ENCODE measurements around the gene CYSLTR2.

Gene CYSLTR2

DNA sequence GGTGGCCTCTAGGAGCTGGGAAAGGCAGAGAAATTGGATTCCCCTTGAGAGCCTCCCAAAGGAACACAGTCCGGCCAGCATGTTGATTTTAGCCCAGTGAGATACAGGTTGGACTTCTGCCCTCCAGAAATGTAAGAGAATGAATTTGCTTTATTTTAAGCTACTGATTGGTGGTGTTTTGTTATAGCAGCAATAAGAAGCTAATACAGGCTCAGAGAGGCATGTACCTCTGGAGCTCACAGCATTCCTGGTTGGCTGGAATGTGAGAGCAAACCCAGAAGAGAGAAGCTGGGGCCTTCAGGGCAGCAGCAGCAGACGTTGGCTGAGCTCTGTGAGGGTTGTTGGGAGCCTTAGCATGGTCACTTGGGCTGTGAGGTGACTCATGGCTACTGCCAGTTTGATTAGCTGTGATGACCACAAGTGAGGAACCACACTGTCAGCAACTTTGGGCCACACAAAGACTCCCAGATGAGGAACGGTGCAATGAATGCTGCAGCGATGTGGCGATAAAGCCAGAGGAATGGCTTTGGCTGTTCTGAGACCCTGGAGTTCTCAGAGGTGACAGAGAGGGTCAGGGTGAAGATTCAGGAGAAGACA lies 80.1 kb downstream of the CYSLTR2 start:
- Histone ChIP-seq H3K36me3 (ENCODE audit: control insufficient read depth, insufficient read depth, low read length) (no peaks in the 10 kb centered on the region), H3K4me2 (ENCODE audit: low read length) (no peak overlapping the region), H3K9me3 (ENCODE audit: control insufficient read depth, low read length) (no peaks in the 10 kb centered on the region), H3K27ac (no peak overlapping the region), H3K4me1 (no peaks in the 10 kb centered on the region), H3K79me2 (no peaks in the 10 kb centered on the region), H2AFZ (no peak overlapping the region), H3K9ac (no peak overlapping the region), H3K4me3 (ENCODE audit: low read depth, low read length) (no peak overlapping the region), H3K27me3 (ENCODE audit: control insufficient read depth, insufficient read depth, low read length) (no peaks in the 10 kb centered on the region)
- TF ChIP-seq, protein P1, sequence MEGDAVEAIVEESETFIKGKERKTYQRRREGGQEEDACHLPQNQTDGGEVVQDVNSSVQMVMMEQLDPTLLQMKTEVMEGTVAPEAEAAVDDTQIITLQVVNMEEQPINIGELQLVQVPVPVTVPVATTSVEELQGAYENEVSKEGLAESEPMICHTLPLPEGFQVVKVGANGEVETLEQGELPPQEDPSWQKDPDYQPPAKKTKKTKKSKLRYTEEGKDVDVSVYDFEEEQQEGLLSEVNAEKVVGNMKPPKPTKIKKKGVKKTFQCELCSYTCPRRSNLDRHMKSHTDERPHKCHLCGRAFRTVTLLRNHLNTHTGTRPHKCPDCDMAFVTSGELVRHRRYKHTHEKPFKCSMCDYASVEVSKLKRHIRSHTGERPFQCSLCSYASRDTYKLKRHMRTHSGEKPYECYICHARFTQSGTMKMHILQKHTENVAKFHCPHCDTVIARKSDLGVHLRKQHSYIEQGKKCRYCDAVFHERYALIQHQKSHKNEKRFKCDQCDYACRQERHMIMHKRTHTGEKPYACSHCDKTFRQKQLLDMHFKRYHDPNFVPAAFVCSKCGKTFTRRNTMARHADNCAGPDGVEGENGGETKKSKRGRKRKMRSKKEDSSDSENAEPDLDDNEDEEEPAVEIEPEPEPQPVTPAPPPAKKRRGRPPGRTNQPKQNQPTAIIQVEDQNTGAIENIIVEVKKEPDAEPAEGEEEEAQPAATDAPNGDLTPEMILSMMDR (IDR thresholded peaks at IDR 0.05), result no peak

DNA sequence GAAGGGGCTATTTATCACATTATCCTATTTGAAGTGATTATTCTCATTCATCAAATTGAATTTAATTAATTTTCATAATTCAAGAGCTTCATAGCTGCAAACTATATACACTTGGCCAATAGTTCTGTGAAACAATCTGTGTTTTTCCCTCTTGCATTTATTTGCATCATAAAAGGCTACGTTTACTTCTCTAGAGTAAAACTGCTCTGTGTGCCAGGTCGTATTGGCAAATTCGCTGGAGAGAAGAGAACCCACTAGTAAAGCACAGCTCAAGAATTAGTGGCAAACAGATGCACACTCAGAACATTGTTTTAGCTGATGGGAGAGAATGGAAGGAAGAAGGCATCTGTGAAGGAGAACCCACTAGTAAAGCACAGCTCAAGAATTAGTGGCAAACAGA lies 81.8 kb downstream of the CYSLTR2 start:
- Histone ChIP-seq H3K36me3 (ENCODE audit: control insufficient read depth, insufficient read depth, low read length) (no peaks in the 10 kb centered on the region), H3K4me3 (ENCODE audit: low read depth, low read length) (no peak overlapping the region), H3K27me3 (ENCODE audit: control insufficient read depth, insufficient read depth, low read length) (no peaks in the 10 kb centered on the region), H3K9ac (no peak overlapping the region), H3K9me3 (ENCODE audit: control insufficient read depth, low read length) (no peaks in the 10 kb centered on the region), H3K79me2 (no peaks in the 10 kb centered on the region), H3K4me1 (no peaks in the 10 kb centered on the region), H3K27ac (no peak overlapping the region), H3K4me2 (ENCODE audit: low read length) (no peak overlapping the region), H2AFZ (no peak overlapping the region)
- TF ChIP-seq, protein P1 (IDR thresholded peaks at IDR 0.05), result no peak

DNA sequence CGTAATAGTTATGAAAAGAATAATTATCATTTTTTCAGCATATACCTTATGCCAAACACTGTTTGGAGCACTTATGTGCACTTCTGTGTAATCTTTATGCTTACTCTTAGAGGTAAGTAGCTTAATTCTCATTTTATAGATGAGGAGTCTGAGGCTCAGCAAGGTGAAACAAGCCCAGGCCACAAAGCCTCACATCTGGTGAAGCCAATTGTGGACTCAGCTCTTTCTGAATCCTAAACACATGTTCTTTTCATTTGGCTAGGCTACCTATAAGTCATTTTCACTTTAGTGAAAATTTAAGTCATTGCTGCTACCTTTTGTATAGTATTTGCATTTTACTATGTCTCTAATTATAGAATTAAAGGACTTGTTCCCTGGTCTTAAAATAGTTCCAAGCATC lies 84.0 kb downstream of the CYSLTR2 start:
- no peak overlapping the region for H3K27ac ChIP-seq
- TF ChIP-seq, protein P1 (IDR thresholded peaks at IDR 0.05), result no peak
- H3K4me2 ChIP-seq (ENCODE audit: low read length), result no peak overlapping the region
- H3K9me3 ChIP-seq (ENCODE audit: control insufficient read depth, low read length), result no peaks in the 10 kb centered on the region
- H3K4me3 ChIP-seq (ENCODE audit: low read depth, low read length), result no peak overlapping the region
- H3K27me3 ChIP-seq (ENCODE audit: control insufficient read depth, insufficient read depth, low read length), result no peaks in the 10 kb centered on the region
- no peaks in the 10 kb centered on the region for H3K79me2 ChIP-seq
- H2AFZ ChIP-seq, result no peak overlapping the region
- H3K36me3 ChIP-seq (ENCODE audit: control insufficient read depth, insufficient read depth, low read length), result no peaks in the 10 kb centered on the region
- no peak overlapping the region for H3K9ac ChIP-seq
- no peaks in the 10 kb centered on the region for H3K4me1 ChIP-seq

DNA sequence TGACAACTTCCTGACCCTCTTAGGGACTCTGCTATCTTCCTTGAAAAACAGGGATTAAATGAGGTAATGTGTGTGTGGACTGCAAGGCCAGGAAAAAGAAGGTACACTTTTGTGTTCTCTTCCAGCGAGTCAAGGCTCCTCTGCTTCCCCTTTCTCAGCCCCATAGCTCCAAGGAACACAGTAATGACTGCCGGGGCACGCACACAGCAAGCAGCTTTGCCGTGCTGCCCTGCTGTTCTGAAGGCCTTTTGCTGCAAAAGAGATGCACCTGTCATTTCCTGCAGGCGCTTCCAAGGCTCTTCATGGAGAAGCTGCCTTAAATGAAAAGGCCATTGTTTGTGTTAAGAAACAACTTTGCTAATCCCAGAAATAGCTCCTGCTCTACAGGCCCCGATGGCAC lies 84.6 kb downstream of the CYSLTR2 start:
- Histone ChIP-seq H3K9ac (no peak overlapping the region), H3K4me1 (no peaks in the 10 kb centered on the region), H3K4me3 (ENCODE audit: low read depth, low read length) (no peak overlapping the region), H3K27me3 (ENCODE audit: control insufficient read depth, insufficient read depth, low read length) (no peaks in the 10 kb centered on the region), H3K36me3 (ENCODE audit: control insufficient read depth, insufficient read depth, low read length) (no peaks in the 10 kb centered on the region), H3K9me3 (ENCODE audit: control insufficient read depth, low read length) (no peaks in the 10 kb centered on the region), H3K27ac (no peak overlapping the region), H2AFZ (no peak overlapping the region), H3K79me2 (no peaks in the 10 kb centered on the region), H3K4me2 (ENCODE audit: low read length) (no peak overlapping the region)
- TF ChIP-seq, protein P1 (IDR thresholded peaks at IDR 0.05), result no peak

DNA sequence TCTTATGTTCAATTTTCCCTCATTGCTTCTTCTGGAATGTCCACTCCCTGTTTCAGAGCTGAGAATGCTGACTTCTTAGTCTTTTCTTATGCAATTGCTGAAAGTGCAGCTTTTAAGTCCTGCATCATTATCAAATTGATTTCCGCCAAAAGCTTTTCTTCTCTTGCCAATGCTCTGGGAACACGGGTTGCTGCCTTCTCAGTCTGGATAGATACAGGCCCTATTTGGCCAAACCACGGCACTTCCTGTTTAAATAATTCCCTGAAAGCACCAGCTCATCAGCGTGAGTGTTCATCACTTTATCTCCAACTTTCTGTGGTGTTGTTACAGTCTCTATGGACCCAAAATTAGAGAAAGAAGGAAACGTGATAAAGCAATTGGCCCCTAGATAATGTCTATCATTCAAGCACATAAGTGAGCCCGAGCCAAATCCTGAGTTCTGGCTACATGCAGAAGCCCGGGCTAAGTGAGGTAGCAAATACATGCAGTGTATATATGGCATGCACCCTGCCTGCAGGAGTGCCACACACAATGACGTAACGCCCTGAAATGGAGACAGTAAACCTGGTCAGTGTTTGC lies 85.7 kb downstream of the CYSLTR2 start:
- no peak overlapping the region for H3K9ac ChIP-seq
- no peak overlapping the region for H2AFZ ChIP-seq
- no peaks in the 10 kb centered on the region for H3K79me2 ChIP-seq
- no peaks in the 10 kb centered on the region for H3K27me3 ChIP-seq (ENCODE audit: control insufficient read depth, insufficient read depth, low read length)
- H3K36me3 ChIP-seq (ENCODE audit: control insufficient read depth, insufficient read depth, low read length), result no peaks in the 10 kb centered on the region
- no peak overlapping the region for H3K27ac ChIP-seq
- no peak overlapping the region for H3K4me2 ChIP-seq (ENCODE audit: low read length)
- TF ChIP-seq, protein P1 (IDR thresholded peaks at IDR 0.05), result no peak
- H3K4me1 ChIP-seq, result no peaks in the 10 kb centered on the region
- H3K4me3 ChIP-seq (ENCODE audit: low read depth, low read length), result no peak overlapping the region
- no peaks in the 10 kb centered on the region for H3K9me3 ChIP-seq (ENCODE audit: control insufficient read depth, low read length)
